ENCODE measurements around the gene FIS1.
"Not testable (repeated sequence)": the region's sequence is repeated elsewhere in the genome, so short reads cannot be mapped to it uniquely, and the experiment has no call there.

The FIS1 gene

DNA sequence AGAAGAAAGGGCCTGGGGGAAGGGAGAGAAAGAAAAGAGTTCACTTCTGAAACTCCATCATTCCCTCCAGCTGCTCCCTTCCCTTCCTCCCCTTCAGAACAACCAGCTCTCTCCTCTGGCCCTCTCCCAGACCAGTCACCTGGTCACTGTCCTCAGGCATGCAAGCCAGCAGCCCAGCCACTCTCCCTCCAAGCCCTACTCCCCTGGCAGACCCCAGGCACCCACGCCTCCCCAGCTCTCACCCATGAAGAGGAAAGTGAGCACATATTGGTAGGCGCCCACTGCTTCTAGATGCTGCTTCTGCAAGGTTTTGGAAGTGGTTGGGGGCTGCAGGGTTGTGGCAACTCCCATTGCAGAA, 44.4 kb downstream of the FIS1 start:
- TF ChIP-seq EZH2 (IDR thresholded peaks at IDR 0.05; ENCODE audit: borderline replicate concordance, low read depth, low read length, severe bottlenecking) = no peak
- TF ChIP-seq, protein P1, sequence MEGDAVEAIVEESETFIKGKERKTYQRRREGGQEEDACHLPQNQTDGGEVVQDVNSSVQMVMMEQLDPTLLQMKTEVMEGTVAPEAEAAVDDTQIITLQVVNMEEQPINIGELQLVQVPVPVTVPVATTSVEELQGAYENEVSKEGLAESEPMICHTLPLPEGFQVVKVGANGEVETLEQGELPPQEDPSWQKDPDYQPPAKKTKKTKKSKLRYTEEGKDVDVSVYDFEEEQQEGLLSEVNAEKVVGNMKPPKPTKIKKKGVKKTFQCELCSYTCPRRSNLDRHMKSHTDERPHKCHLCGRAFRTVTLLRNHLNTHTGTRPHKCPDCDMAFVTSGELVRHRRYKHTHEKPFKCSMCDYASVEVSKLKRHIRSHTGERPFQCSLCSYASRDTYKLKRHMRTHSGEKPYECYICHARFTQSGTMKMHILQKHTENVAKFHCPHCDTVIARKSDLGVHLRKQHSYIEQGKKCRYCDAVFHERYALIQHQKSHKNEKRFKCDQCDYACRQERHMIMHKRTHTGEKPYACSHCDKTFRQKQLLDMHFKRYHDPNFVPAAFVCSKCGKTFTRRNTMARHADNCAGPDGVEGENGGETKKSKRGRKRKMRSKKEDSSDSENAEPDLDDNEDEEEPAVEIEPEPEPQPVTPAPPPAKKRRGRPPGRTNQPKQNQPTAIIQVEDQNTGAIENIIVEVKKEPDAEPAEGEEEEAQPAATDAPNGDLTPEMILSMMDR (IDR thresholded peaks at IDR 0.05; ENCODE audit: borderline replicate concordance, extremely low read depth, low read length, poor library complexity, severe bottlenecking) = no peak
- Histone ChIP-seq H3K9me3 (ENCODE audit: insufficient read depth, low read length, severe bottlenecking) (no peaks in the 10 kb centered on the region), H3K4me1 (ENCODE audit: insufficient read depth, low read length) (no peaks in the 10 kb centered on the region), H3K27me3 (ENCODE audit: insufficient read depth, low read length, poor library complexity) (no peaks in the 10 kb centered on the region), H3K79me2 (ENCODE audit: insufficient read depth, low read length) (no peaks in the 10 kb centered on the region), H3K27ac (ENCODE audit: low read length) (no peak overlapping the region), H3K4me2 (ENCODE audit: insufficient read depth, low read length) (no peak overlapping the region), H3K4me3 (ENCODE audit: low read depth in 1 of 2, low read length in 2 of 2) (no peak overlapping the region), H3K9ac (ENCODE audit: low read depth, low read length) (no peak overlapping the region), H2AFZ (ENCODE audit: low read depth, low read length) (no peak overlapping the region), H3K36me3 (ENCODE audit: insufficient read depth, low read length) (no peaks in the 10 kb centered on the region), H4K20me1 (ENCODE audit: insufficient read depth, low read length) (no peaks in the 10 kb centered on the region)
- no peak for ATAC-seq (ENCODE audit: insufficient read depth, low read depth)
- DNase-seq = no peak

DNA sequence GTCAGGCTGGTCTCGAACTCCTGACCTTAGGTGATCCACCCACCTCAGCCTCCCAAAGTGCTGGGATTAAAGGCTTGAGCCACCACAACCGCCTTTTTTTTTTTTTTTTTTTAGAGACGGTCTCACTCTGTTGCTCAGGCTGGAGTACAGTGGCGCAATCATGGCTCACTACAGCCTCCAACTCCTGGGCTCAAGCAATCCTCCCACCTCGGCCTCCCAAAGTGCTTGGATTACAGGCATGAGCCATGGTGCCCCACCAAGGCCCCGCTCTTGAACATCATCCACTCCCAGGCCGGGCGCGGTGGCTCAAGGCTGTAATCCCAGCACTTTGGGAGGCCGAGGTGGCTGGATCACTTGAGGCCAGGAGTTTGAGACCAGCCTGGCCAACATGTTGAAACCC, 45.4 kb downstream of the FIS1 start:
- H3K4me3 ChIP-seq (ENCODE audit: low read depth in 1 of 2, low read length in 2 of 2); H3K9me3 ChIP-seq (ENCODE audit: insufficient read depth, low read length, severe bottlenecking): not testable (repeated sequence)

DNA sequence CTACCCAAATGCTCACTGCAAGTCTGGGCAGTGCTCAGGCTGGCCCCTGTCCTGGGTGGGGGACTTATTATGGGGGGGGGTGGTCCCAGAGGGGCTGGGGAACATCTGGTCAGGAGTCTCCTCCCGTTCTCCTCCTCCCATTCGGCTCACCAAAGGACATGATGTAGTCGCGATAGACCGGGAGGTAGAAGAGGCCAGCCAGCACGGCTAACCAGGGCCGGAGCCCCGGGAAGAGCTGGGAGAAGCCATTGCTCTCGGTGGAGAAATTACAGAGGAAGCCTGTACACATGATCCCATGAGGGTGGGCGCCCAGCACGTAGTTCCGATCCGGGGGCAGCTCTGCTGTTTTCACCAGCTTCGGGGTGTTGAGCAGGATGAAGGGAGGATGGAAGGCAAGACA, 46.4 kb downstream of the FIS1 start:
- DNase-seq = no peak
- no peak for ATAC-seq (ENCODE audit: insufficient read depth, low read depth)
- Histone ChIP-seq H3K4me3 (ENCODE audit: low read depth in 1 of 2, low read length in 2 of 2) (no peak overlapping the region), H3K4me1 (ENCODE audit: insufficient read depth, low read length) (no peaks in the 10 kb centered on the region), H3K27ac (ENCODE audit: low read length) (no peak overlapping the region), H3K27me3 (ENCODE audit: insufficient read depth, low read length, poor library complexity) (no peaks in the 10 kb centered on the region), H3K4me2 (ENCODE audit: insufficient read depth, low read length) (no peak overlapping the region), H3K79me2 (ENCODE audit: insufficient read depth, low read length) (no peaks in the 10 kb centered on the region), H3K36me3 (ENCODE audit: insufficient read depth, low read length) (no peaks in the 10 kb centered on the region), H3K9ac (ENCODE audit: low read depth, low read length) (no peak overlapping the region), H4K20me1 (ENCODE audit: insufficient read depth, low read length) (no peaks in the 10 kb centered on the region), H3K9me3 (ENCODE audit: insufficient read depth, low read length, severe bottlenecking) (no peaks in the 10 kb centered on the region), H2AFZ (ENCODE audit: low read depth, low read length) (no peak overlapping the region)
- TF ChIP-seq, protein P1 (IDR thresholded peaks at IDR 0.05; ENCODE audit: borderline replicate concordance, extremely low read depth, low read length, poor library complexity, severe bottlenecking) = no peak
- no peak for TF ChIP-seq EZH2 (IDR thresholded peaks at IDR 0.05; ENCODE audit: borderline replicate concordance, low read depth, low read length, severe bottlenecking)

More for the DNA sequence above, 45.4 kb downstream of the FIS1 start:
- not testable (repeated sequence) for H4K20me1 ChIP-seq (ENCODE audit: insufficient read depth, low read length); H3K27me3 ChIP-seq (ENCODE audit: insufficient read depth, low read length, poor library complexity); H3K79me2 ChIP-seq (ENCODE audit: insufficient read depth, low read length); DNase-seq; H2AFZ ChIP-seq (ENCODE audit: low read depth, low read length); H3K4me2 ChIP-seq (ENCODE audit: insufficient read depth, low read length); H3K27ac ChIP-seq (ENCODE audit: low read length); H3K9ac ChIP-seq (ENCODE audit: low read depth, low read length); ATAC-seq (ENCODE audit: insufficient read depth, low read depth); H3K4me1 ChIP-seq (ENCODE audit: insufficient read depth, low read length); H3K36me3 ChIP-seq (ENCODE audit: insufficient read depth, low read length)

DNA sequence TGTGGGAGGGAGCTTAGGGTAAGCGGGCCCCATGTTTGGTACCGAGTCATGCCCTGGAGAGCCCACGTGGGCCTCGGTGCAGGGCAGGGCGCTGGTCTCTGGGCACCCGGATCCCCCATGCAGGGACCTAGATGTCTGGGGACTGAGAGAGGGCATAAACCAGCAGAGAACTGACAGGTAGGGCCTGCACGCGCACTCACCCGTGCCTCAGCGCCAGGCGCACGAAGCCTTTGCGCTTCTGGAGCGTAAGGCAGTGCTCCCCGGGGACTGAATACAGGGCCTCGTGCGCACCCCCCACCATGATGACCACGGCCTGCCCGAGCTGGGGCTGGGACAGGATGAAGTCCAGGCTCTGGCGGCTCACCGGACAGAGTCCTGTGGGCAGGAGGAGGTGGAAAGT, 46.9 kb downstream of the FIS1 start:
- TF ChIP-seq, protein P1 (IDR thresholded peaks at IDR 0.05; ENCODE audit: borderline replicate concordance, extremely low read depth, low read length, poor library complexity, severe bottlenecking) = no peak
- TF ChIP-seq EZH2 (IDR thresholded peaks at IDR 0.05; ENCODE audit: borderline replicate concordance, low read depth, low read length, severe bottlenecking) = no peak
- H4K20me1 ChIP-seq (ENCODE audit: insufficient read depth, low read length) = no peaks in the 10 kb centered on the region
- ATAC-seq (ENCODE audit: insufficient read depth, low read depth) (no peak), DNase-seq (no peak)
- H3K36me3 ChIP-seq (ENCODE audit: insufficient read depth, low read length) = no peaks in the 10 kb centered on the region
- H3K27ac ChIP-seq (ENCODE audit: low read length) = no peak overlapping the region
- no peak overlapping the region for H2AFZ ChIP-seq (ENCODE audit: low read depth, low read length)
- H3K79me2 ChIP-seq (ENCODE audit: insufficient read depth, low read length) = no peaks in the 10 kb centered on the region
- no peaks in the 10 kb centered on the region for H3K27me3 ChIP-seq (ENCODE audit: insufficient read depth, low read length, poor library complexity)
- H3K9ac ChIP-seq (ENCODE audit: low read depth, low read length) = no peak overlapping the region
- H3K4me3 ChIP-seq (ENCODE audit: low read depth in 1 of 2, low read length in 2 of 2) = no peak overlapping the region
- H3K4me1 ChIP-seq (ENCODE audit: insufficient read depth, low read length) = no peaks in the 10 kb centered on the region
- H3K4me2 ChIP-seq (ENCODE audit: insufficient read depth, low read length) = no peak overlapping the region
- H3K9me3 ChIP-seq (ENCODE audit: insufficient read depth, low read length, severe bottlenecking) = no peaks in the 10 kb centered on the region

All from DND-41 (cell line).